ENCODE measurements around the gene SPTLC2.
"Not testable (repeated sequence)": the region's sequence is repeated elsewhere in the genome, so short reads cannot be mapped to it uniquely, and the experiment has no call there.

SPTLC2 gene

DNA sequence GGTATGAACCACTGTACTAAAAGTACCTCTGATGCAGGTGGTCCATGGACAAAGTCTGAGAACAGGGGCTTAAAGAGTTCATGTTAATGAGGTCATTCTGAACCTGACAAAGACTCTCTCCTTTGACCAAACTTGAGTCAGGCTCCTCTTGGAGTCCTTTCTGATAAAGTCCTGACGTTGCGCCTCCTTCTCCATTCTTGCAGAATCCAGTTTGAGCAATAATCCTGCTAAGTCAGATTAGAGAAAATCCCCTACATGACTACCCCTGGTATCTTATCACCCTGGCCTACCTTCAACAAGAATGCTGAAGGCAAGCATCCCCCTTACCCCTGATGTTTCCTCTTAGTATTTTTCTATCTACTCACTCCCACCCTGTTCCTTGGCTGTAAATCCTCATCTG lies 71.9 kb downstream of the SPTLC2 start:
- DNase-seq, result no peak

DNA sequence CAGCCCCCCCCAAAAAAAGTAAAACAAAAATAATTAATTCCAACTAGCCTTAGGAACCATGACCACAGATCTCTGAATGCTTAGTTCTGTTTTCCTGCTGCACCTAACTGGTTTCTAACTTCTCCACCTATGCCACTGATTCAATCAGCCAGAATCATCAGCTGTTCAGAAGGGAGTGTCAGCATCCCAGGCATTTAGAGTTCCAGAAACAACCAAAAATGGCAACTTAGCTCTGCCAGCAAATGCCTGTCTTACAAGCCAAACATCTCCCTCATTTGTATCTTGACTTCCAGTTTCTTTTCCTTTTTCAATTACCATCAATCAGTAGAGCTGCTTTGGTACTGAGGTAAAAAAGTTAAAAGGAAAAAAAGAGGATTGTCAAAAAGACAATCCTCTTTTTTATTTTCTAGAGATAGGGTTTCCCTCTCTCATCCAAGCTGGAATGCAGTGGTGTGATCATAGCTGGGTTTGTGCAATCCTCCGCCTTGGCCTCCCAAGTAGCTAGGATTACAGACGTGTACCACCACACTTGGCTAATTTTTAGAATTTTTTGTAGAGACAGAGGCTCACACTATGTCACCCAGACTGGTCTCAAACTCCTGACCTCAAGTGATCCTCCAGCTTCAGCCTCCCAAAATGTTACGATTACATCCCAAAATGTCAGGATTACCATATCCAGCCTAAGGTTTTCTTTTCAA lies 72.7 kb downstream of the SPTLC2 start:
- no peak for DNase-seq

DNA sequence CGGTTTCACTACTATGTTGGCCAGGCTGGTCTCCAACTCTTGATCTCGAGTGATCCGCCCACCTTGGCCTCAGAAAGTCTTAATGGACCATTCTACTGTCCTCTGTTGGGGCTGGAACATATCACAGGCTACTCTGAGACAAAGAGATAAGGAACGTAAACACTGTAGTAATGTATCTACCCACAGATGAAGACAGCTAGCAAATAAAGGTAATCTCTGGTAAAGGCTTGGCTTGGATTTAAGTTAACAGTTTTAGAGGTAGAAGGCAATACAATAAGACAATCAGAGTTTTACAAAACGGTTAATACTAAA lies 73.2 kb downstream of the SPTLC2 start:
- no peak for DNase-seq

DNA sequence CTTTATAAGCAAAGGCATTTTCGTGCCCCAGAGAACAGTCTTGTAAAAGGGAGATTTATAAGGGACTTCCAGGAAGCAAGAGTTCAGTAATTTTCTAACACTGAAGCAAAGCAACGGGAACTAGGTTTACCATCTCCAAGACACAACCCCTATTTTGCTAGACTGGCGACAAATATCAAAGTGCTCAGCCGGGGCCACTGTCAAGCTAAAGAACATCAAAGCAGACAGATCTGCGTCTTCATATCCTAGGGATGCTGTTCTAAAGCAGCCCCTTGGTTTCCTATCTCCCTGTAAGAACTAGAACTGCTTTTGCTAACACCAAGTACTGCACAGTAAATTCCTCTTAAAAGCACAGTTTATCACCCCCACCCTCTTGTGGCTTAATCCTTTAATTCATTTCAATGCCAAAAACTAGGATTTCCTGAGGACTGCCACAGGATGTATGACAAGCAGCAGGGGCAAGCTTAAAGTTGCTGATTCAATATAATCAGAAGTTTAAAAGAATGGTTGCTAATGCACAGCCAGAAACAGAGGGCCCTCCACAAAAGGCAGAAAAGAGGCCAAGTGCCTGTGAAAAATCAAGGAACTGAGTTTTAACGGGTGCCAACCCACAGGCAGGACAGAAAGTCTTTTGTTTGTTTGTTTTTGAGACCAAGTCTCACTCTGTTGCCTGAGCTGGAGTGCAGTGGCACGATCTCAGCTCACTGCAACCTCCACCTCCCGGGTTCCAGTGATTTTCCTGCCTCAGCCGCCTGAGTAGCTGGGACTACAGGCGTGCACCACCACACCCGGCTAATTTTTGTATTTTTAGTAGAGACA lies 73.8 kb downstream of the SPTLC2 start:
- no peak for DNase-seq

DNA sequence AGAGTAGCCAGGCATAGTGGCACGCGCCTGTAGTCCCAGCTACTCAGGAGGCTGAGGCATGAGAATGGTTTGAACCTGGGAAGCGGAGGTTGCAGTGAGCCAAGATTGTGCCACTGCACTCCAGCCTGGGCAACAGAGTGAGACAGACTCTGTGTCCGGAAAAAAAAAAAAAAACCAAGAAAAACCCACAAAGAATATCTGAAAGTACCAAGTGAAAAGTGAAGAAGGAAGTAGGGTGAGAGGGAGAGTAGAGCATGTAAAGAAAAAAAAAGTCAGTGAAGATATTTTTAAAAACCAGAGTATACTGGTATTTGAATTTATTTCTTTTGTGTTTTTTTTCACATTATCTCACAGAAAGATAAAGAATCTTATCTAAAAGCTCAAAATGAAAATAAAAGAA lies 74.5 kb downstream of the SPTLC2 start:
- no peak for DNase-seq

DNA sequence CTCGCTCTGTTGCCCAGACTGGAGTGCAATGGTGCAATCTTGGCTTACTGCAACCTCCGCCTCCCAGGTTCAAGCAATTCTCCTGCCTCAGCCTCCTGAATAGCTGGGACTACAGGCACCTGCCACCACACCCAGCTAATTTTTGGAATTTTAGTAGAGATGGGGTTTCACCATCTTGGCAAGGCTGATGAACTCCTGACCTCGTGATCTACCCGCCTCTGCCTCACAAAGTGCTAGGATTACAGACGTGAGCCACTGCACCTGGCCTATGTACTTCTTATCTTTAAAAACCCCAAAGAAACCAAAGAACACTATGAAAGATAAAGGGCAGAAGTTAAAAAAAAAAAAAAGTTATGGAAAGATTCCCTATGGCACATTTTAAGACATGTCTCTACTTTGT lies 79.5 kb downstream of the SPTLC2 start:
- not testable (repeated sequence) for DNase-seq

DNA sequence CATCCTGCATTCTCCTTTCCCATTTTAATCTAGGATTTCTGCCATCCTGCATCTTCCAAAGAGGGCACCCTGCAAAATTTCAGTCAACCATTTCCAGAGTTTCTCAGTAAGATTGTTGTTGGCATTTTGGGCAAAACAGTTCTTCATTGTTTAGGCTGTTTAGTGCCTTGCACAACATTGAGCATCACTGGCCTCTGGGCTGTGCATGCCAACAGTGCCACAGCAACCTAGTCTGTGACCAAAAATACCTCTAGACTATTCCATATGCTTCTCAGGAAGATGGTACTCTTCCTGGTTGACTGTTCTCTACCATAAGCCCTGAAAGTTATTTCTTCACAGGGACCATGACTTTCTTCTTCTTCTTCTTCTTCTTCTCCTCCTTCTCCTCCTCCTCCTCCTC lies 85.4 kb downstream of the SPTLC2 start:
- no peak for DNase-seq

DNA sequence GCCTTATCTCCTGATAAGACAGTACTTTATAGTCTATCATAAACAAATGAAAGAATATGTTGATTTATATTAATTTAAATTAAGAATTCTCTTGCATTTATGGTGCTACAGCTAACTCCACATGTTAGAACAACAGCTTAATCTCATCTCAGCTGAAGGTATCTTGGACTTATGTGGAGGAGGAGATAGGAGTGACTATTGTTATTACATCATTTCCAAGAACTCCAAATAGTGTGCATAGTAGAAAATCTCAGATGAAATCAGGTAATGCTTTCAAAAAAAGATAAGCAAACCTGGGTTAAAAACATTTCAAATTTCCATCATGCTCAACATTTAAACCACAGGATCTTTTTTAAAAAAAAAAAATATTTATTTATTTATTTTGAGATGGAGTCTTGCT lies 86.5 kb downstream of the SPTLC2 start:
- DNase-seq, result no peak

DNA sequence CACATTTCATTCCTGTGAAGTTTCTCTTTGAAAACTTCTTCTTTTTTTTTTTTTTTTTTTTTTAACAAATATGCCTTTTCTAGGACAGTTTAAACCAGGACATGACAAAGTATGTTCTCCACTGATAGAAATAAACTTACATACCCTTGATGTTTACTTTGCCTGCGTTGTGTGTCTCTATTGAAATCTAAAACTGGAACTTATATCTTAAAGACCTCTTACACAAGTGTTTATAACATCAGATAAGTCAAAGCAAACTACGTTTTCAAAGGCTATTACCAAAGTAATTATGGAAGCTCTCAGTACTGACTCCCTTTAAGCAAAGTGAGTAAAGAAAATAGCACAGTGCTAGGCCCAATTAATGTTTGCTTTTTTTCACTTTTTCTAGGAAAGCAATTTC lies 87.2 kb downstream of the SPTLC2 start:
- no peak for DNase-seq

DNA sequence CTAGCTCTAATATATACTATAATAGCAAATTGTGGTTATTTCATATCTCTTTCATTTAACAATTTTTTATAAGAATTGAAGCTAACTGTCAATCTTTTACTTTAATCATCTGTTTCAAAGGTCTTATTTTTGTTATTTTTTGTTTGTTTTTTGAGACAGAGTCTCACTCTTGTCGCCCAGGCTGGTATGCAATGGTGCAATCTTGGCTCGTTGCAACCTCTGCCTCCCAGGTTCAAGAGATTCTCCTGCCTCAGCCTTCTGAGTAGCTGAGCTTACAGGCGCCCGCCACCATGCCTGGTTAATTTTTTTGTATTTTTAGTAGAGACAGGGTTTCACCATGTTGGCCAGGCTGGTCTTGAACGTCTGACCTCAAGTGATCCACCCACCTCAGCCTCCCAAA lies 87.7 kb downstream of the SPTLC2 start:
- DNase-seq, result not testable (repeated sequence)

DNA sequence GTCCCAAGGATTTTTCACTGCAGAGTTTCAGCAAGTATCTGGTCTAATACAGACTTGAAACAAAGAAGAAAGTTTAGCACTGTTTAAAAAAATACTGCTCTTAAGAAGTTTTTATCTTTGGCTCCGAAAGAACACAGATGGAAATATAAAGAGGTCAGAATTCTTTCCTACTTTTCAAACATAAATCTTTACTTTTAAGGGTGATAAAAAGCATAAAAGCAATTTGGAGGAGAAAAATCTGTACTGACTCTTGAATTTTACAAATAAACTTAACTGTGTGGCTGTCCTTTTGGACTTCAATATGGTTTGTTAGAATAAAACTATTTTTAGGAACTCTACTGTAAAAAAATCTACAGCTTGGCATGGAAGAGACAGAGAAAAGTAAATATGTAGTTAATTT lies 90.2 kb downstream of the SPTLC2 start:
- no peak for DNase-seq

DNA sequence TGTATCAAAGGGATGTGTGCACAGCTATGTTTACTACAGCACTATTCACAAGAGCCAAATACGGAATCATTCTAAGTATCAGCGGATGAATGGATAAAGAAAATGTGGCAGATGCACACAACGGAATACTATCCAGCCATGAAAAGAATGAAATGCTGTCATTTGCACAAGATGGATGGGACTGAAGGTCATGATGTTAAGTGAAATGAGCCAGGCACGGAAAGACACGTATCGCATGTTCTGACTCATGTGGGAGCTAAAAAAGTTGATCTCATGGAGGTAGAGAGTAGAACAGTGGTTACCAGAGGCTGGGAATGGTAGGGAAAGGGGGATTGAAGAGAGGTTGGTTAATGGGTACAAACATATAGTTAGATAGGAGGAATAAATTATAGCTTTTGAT lies 91.9 kb downstream of the SPTLC2 start:
- DNase-seq, result no peak

DNA sequence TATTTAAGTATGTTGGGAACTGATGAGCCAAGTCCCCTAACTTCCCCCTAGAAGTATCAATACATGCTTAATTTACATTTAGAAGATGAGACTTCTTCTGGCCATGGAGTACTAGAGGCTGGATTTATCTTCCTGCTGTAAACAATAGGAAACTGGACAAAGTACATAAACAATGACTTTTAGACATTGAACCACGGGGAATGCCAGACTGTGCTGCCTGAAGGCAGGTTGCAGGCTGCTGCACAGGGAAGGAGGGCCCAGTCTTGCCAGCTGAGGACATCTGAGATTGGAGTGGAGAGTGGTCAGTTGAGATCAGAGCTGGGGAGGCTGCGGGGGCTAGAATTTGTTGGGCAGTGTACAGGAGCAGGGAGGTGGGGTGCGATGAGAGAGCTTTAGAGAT lies 93.3 kb downstream of the SPTLC2 start:
- DNase-seq, result no peak

DNA sequence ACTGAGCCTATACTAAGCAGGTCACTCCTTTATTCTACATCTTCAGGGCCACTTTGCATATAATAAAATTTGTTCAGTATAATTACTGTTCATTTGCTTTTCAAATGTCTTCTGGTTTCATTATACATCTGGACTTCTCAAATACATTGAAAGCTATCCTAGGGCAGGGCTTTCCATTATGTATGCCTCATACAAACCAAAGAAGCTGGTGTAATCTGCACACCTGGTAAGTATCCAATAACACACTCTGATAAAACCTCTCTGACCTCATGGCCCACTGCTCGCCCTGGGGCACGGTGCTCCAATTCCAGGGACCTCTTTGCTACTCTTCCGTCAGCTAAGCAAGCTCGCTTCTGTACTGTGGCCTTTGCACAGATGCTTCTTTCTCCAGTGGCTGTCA lies 95.9 kb downstream of the SPTLC2 start:
- no peak for DNase-seq

DNA sequence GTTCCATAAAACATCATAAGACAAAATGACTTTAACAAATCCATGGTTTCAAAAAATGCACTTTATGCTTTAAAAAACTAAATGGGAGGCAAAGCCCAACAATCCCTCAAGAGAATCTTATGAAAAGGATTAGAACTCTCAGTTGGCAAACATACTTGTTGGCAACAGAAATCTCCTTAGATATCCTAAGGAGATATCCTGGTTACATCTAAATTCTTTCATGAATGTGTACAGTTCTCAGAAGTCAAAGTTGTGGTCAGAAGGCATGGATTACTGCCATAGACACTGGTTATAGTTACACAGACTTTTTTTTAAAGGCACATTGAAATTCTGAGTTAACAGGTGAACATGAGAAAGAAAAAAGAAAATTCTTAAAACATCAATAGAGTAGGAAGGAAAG lies 100.3 kb downstream of the SPTLC2 start:
- DNase-seq, result no peak

DNA sequence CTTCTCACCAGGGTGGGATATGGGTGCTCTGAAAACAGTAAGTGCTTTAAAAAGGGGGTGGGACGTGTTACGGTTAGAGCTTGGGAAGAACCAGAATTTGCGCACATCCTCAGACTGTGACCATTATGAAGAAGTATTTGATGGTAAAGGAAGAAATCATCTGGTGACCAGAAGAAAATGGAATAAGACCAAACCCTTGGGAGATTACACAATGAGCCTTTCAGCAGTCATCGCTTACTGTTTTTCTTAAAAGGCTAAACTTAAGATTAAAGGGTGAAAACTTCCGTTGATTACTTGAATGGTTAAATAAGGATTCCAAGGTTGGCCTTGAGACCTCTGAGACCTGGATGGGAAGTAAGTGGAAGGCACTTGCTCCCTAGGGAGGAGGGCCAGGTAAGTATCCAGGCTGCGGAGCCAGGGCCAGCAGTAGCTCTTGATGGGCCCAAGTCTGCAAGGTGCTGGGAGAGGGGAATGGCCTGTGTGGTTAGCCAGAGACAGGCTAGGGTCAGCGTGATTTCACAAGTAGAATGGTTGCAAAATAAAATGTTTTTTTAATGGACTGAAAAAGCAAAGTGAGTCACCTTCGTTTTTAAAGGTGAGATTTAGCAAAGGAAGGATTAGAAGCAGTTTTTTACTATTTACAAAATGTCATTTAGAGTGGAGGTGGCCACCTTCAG lies 104.8 kb downstream of the SPTLC2 start:
- DNase-seq, result no peak

DNA sequence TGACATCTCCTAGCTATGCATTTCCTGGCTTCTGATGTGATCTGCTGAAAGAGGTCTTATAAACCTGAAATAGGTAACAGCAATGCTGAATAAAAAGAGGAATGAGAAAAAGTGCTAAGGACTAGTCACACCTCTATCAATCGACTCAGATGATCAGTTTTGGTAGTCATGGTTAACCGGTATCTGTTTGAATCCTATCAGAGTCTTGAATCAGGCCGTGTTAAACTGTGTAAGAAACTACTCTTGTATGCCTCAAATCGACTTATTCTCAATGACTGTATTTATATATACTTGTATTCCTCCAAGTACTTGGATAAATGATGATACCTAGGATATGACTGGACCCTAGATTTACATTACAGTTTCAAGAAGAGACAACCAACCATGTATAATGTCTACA lies 107.1 kb downstream of the SPTLC2 start:
- no peak for DNase-seq

DNA sequence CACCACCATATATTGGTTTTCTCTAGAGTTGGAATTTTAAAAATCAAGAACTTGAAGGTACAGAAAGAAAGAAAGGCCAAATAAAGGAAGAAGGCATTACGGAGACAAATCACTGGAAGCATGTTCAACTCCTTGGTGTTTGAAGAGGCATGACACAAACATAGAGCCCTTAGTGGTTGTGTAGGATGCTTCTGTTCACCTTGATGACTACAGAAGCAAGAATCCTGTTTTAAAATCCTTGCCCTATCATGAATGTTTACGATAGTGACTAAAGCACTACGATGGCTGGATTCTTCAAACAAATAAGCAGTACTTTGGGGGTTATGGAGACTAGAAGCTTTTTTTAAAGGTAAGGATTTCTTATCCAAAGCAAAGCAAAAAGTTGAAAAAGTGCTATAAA lies 107.6 kb downstream of the SPTLC2 start:
- DNase-seq, result no peak

DNA sequence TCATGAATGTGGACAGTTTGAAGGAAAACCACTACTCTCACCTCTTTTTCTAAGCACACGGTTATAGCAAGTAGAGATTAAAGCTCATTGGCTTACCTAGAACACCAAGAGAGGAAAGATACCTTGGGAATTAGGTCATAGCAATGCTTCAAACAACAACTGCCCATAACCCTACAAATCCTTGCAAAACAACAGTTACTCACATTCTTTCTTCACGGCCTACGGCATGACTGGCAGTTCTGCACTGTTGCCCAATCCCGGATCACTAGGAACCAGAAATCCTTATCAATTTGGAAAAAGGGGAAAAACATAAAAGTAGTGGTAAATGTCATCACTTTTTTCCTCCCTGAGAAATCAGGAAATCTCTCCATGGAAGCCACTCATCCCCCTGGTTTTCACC lies 108.2 kb downstream of the SPTLC2 start:
- DNase-seq, result no peak

DNA sequence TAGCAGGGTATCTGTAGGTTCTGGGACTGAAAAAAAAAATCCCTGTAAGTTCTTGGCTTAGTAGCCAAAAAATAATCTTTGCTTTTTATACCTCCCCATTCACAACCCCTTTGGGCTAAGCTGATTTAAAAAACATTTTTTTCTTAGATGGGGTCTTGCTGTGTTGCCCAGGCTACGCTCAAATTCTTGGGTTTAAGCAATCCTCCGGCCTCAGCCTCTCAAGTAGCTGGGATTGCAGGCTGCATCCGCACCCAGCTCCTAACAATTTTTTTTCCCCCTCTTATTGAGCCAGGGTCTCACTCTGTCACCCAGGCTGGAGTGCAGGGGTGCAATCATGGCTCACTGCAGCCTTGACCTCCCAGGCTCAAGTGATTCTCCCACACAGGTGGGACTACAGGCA lies 108.7 kb downstream of the SPTLC2 start:
- no peak for DNase-seq

DNA sequence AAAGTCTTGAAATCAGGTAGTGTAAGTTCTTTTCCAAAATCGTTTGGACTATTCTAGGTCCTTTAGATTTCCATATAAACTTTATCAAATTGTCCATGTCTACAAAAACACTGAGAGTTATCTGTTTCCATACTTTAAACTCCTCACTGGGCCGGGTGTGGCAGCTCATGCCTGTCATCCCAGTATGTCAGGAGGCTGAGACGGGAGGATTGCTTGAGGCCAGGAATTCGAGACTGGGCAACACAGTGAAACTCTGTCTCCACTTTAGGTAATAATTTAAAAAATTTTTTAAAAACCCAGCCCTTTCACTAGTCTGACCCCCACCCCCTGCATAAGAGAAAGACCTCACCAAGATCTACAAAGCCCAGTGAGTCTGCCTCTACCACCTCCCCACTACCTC lies 111.4 kb downstream of the SPTLC2 start:
- no peak for DNase-seq

DNA sequence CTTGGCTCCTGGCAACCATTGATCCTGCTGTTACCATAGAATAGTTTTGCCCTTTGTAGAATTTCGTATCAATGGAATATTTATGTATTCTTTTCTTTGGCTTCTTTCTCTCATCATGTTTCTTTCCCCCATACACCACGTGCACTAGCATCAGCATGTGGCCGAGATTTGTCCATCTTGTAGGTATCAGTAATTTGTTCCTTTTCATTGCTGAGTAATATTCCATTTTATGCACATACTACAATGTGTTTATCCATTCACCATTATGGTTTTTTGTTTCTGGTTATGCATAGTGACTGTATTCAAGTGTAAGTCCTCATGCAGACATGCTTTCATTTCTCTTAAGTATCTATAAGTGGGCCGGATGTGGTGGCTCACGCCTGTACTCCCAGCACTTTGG lies 113.3 kb downstream of the SPTLC2 start:
- no peak for DNase-seq

DNA sequence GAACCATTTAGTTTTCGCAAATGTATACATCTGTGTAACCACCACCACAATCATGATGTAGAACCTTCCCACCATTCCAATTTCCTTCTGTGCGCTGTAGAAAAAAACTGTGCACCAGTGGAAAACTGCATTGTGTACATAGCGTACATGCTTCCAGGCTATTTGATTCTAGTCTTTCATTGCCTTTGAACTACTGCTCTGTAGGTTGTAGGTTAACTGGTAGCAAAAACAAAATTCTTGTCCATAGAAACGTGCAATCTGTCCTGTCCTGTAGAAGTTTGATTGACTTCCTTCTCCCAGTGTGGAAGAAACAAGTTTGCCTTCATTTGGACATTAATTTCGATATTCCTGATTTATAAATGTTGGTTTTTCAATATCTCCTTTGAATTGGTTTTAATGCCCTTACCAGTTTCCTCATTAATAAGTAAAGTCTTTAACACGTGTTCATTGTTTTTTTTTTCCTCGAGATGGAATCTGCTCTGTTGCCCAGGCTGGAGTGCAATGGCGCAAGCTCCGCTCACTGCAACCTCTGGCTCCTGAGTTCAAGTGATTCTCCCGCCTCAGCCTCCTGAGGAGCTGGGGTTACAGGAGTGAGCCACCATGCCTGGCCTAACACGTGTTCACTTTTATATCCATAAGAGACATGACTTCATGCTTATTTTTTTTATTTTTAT lies 114.2 kb downstream of the SPTLC2 start:
- DNase-seq, result no peak

Data from NCI-H446 (cell line).